Hepatocyte (in vitro differentiated cells): Measurements from ENCODE around the gene TEAD1. TPM values are rescaled to one million over a fixed set of nuclear protein-coding genes. Genes with fewer than 3 reads are reported as not detected.

Experiments
- DNase-seq: peaks from one replicate; pipeline ENCODE4 v3.0.0-alpha.2; 2016; ENCODE audit warnings: low spot score
- H2AFZ ChIP-seq: fragments of 200-600 bp; sonication (generic); 2 replicates; pipeline ENCODE4 v1.6.0; 2016; ENCODE audit warnings: antibody characterized with exemption, mild to moderate bottlenecking
- H3K27ac ChIP-seq: fragments of 200-600 bp; sonication (generic); 2 replicates; pipeline ENCODE4 v1.5.1; 2016; ENCODE audit warnings: mild to moderate bottlenecking
- H3K27me3 ChIP-seq: fragments of 200-600 bp; sonication (generic); 2 replicates; pipeline ENCODE4 v1.6.1; 2016
- H3K36me3 ChIP-seq: fragments of 200-600 bp; sonication (generic); replicated peaks from 2 replicates; pipeline ENCODE4 v1.5.1; 2016; ENCODE audit warnings: low read depth; ENCODE audit not compliant: insufficient read depth
- H3K4me1 ChIP-seq: fragments of 200-600 bp; sonication (generic); 2 replicates; pipeline ENCODE4 v1.5.1; 2016; ENCODE audit warnings: mild to moderate bottlenecking, moderate library complexity; ENCODE audit not compliant: insufficient read depth
- H3K4me2 ChIP-seq: fragments of 200-600 bp; sonication (generic); 2 replicates; pipeline ENCODE4 v1.6.0; 2016
- H3K4me3 ChIP-seq: fragments of 200-600 bp; sonication (generic); 2 replicates; pipeline ENCODE4 v1.5.1; 2016; ENCODE audit warnings: mild to moderate bottlenecking
- H3K79me2 ChIP-seq: fragments of 200-600 bp; sonication (generic); 2 replicates; pipeline ENCODE4 v1.6.0; 2017; ENCODE audit warnings: mild to moderate bottlenecking
- H3K9me2 ChIP-seq: fragments of 200-600 bp; sonication (generic); replicated peaks from 2 replicates; pipeline ENCODE4 v1.6.0; 2017; ENCODE audit warnings: mild to moderate bottlenecking; ENCODE audit not compliant: insufficient read depth
- H3K9me3 ChIP-seq: fragments of 200-600 bp; sonication (generic); 2 replicates; pipeline ENCODE4 v1.5.1; 2016; ENCODE audit warnings: low read depth, mild to moderate bottlenecking
- H4K20me1 ChIP-seq: fragments of 200-600 bp; sonication (generic); 2 replicates; pipeline ENCODE4 v1.6.0; 2016; ENCODE audit warnings: mild to moderate bottlenecking; ENCODE audit not compliant: insufficient read depth, poor library complexity, severe bottlenecking
- CTCF ChIP-seq: fragments of 200-600 bp; sonication (generic); IDR thresholded peaks from 2 replicates; pipeline ENCODE4 v1.5.1; 2016; ENCODE audit warnings: antibody characterized with exemption, mild to moderate bottlenecking; ENCODE audit not compliant: poor library complexity
- EZH2 ChIP-seq: fragments of 200-600 bp; sonication (generic); IDR thresholded peaks from 2 replicates; pipeline ENCODE4 v1.6.1; 2016; ENCODE audit warnings: antibody characterized with exemption, mild to moderate bottlenecking, borderline replicate concordance
- EZH2phosphoT487 ChIP-seq: fragments of 200-600 bp; sonication (generic); IDR thresholded peaks from one replicate; pipeline ENCODE4 v1.6.1; 2018; ENCODE audit warnings: antibody characterized with exemption, mild to moderate bottlenecking, low read depth, moderate library complexity; ENCODE audit not compliant: unreplicated experiment, severe bottlenecking
- WGBS: methylation state at CpG from one replicate; pipeline ENCODE4 v1.1.6; 2016; ENCODE audit warnings: low lambda C conversion rate; ENCODE audit errors: missing lambda C conversion rate; 5-methylcytosine and 5-hydroxymethylcytosine counted together
- polyA plus RNA-seq: library from polyadenylated mRNA; unstranded; fragments of >200 nt; fragmentation: Nextera tagmentation; extraction: Ambion mirVana; gene quantifications from 2 replicates; pipeline ENCODE4 v1.2.1, GENCODE V29; 2016
- total RNA-seq: library from RNA; depleted of rRNA; stranded (reverse); fragments of >200 nt; gene quantifications from 2 replicates; pipeline ENCODE4 v1.2.3, GENCODE V29; 2014

The TEAD1 gene
- total and polyA plus RNA-seq, 2 experiments from 2014 or later: 37.2 to 82.2 TPM

GRCh38 chr11:12958986-12959385 is 284.8 kb downstream of the TEAD1 start:
- no peak for DNase-seq
- no peaks in the 10 kb centered on the region for H3K36me3 ChIP-seq
- H2AFZ ChIP-seq: no peak overlapping the region
- no peak overlapping the region for H3K27ac ChIP-seq
- H3K9me3 ChIP-seq: no peaks in the 10 kb centered on the region
- TF ChIP-seq CTCF: no peak
- no peak for TF ChIP-seq EZH2
- TF ChIP-seq EZH2phosphoT487: no peak
- H3K27me3 ChIP-seq: no peaks in the 10 kb centered on the region
- 77% methylated on average over 3 of the region's 3 CpGs for WGBS
- no peak overlapping the region for H3K4me2 ChIP-seq
- no peak overlapping the region for H3K4me3 ChIP-seq
- H3K4me1 ChIP-seq: no peaks in the 10 kb centered on the region
- no peaks in the 10 kb centered on the region for H4K20me1 ChIP-seq
- H3K79me2 ChIP-seq: no peaks in the 10 kb centered on the region
- no peaks in the 10 kb centered on the region for H3K9me2 ChIP-seq

GRCh38 chr11:12961615-12962014 is 287.4 kb downstream of the TEAD1 start:
- Histone ChIP-seq H3K9me2 (no peaks in the 10 kb centered on the region), H3K4me2 (no peak overlapping the region), H3K36me3 (no peaks in the 10 kb centered on the region), H3K27ac (no peak overlapping the region), H4K20me1 (no peaks in the 10 kb centered on the region), H3K4me3 (no peak overlapping the region), H3K27me3 (no peaks in the 10 kb centered on the region), H3K9me3 (no peaks in the 10 kb centered on the region), H3K4me1 (no peaks in the 10 kb centered on the region), H2AFZ (no peak overlapping the region), H3K79me2 (no peaks in the 10 kb centered on the region)
- TF ChIP-seq EZH2 (no peak), CTCF (peak; percentile 32)
- DNase-seq: no peak
- WGBS: 82% methylated on average over 2 of the region's 2 CpGs

GRCh38 chr11:12962306-12962705 is 288.1 kb downstream of the TEAD1 start:
- no peak overlapping the region for H3K27ac ChIP-seq
- no peaks in the 10 kb centered on the region for H3K9me2 ChIP-seq
- no peaks in the 10 kb centered on the region for H3K27me3 ChIP-seq
- TF ChIP-seq EZH2phosphoT487 (no peak), CTCF (no peak), EZH2 (no peak)
- WGBS: 96% methylated on average over 10 of the region's 10 CpGs
- H3K36me3 ChIP-seq: no peaks in the 10 kb centered on the region
- H3K4me3 ChIP-seq: no peak overlapping the region
- H3K4me1 ChIP-seq: no peaks in the 10 kb centered on the region
- H3K4me2 ChIP-seq: no peak overlapping the region
- no peaks in the 10 kb centered on the region for H3K79me2 ChIP-seq
- H2AFZ ChIP-seq: no peak overlapping the region
- H3K9me3 ChIP-seq: no peaks in the 10 kb centered on the region
- H4K20me1 ChIP-seq: no peaks in the 10 kb centered on the region
- DNase-seq: no peak

- TF ChIP-seq CTCF (no peak), EZH2phosphoT487 (no peak), EZH2 (no peak)
These were observed 288.8 kb downstream of the TEAD1 start for GRCh38 chr11:12963051-12963450.

More at GRCh38 chr11:12963051-12963450, 288.8 kb downstream of the TEAD1 start:
- 74% methylated on average over 5 of the region's 5 CpGs for WGBS
- Histone ChIP-seq H3K9me3 (no peaks in the 10 kb centered on the region), H3K4me2 (no peak overlapping the region), H3K27me3 (no peaks in the 10 kb centered on the region), H3K79me2 (no peaks in the 10 kb centered on the region), H3K4me1 (no peaks in the 10 kb centered on the region), H3K27ac (no peak overlapping the region), H3K9me2 (no peaks in the 10 kb centered on the region), H4K20me1 (no peaks in the 10 kb centered on the region), H3K36me3 (no peaks in the 10 kb centered on the region), H2AFZ (no peak overlapping the region), H3K4me3 (no peak overlapping the region)
- DNase-seq: no peak
